ENCODE measurements around the gene CEP57. TPM values are rescaled to one million over a fixed set of nuclear protein-coding genes. Genes with fewer than 3 reads are reported as not detected.
"Not testable (repeated sequence)": the region's sequence is repeated elsewhere in the genome, so short reads cannot be mapped to it uniquely, and the experiment has no call there.

Gene CEP57
- total RNA-seq, 1 donor from 2014 or later: 78.3 TPM

DNA sequence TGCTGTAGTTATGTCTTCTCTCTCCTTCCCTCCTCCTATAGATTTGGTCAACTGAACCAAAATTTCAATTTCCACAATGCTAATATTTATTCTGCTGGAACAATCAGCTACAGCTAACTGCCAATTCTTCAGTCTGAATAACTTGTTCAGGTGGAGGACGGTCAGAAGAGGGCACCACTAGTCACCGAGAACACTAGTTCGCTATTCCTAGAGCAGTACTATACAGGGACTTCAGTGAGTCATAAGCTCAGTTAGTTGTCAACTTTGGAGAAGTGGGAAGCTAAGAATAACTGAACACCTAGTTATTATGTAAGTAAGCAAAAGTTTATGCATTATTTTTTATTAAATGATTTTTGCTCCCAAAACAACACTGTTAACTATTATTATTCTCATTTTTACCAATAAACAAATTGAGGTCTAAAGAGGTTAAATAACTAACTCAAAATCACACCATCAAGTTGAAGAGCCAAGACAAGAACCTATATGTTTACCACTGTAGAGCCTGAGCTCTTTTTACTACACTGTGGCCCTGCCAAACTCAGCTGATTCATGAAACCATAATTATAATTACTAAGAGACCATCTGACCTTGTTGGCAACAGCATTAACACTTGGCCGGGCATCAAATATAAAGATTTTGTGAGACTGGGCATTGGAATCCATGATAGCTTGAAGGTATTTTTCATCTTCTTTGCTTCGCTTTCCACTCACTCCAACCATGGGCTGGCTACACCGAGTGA is 59.0 kb downstream of the CEP57 start:
- H3K27ac Mint-ChIP-seq: no peak overlapping the region
- no peak overlapping the region for H3K4me3 Mint-ChIP-seq
- TF ChIP-seq, protein P1, sequence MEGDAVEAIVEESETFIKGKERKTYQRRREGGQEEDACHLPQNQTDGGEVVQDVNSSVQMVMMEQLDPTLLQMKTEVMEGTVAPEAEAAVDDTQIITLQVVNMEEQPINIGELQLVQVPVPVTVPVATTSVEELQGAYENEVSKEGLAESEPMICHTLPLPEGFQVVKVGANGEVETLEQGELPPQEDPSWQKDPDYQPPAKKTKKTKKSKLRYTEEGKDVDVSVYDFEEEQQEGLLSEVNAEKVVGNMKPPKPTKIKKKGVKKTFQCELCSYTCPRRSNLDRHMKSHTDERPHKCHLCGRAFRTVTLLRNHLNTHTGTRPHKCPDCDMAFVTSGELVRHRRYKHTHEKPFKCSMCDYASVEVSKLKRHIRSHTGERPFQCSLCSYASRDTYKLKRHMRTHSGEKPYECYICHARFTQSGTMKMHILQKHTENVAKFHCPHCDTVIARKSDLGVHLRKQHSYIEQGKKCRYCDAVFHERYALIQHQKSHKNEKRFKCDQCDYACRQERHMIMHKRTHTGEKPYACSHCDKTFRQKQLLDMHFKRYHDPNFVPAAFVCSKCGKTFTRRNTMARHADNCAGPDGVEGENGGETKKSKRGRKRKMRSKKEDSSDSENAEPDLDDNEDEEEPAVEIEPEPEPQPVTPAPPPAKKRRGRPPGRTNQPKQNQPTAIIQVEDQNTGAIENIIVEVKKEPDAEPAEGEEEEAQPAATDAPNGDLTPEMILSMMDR (IDR thresholded peaks at IDR 0.05; ENCODE audit: unreplicated experiment): no peak
- H3K36me3 Mint-ChIP-seq: peaks cover 15% of the 10 kb centered on the region
- no peaks in the 10 kb centered on the region for H3K9me3 Mint-ChIP-seq
- H3K27me3 Mint-ChIP-seq (ENCODE audit: low read depth): no peaks in the 10 kb centered on the region
- no peak for DNase-seq (ENCODE audit: low spot score in 2 of 2, unreplicated experiment in 2 of 2)
- no peaks in the 10 kb centered on the region for H3K4me1 Mint-ChIP-seq

DNA sequence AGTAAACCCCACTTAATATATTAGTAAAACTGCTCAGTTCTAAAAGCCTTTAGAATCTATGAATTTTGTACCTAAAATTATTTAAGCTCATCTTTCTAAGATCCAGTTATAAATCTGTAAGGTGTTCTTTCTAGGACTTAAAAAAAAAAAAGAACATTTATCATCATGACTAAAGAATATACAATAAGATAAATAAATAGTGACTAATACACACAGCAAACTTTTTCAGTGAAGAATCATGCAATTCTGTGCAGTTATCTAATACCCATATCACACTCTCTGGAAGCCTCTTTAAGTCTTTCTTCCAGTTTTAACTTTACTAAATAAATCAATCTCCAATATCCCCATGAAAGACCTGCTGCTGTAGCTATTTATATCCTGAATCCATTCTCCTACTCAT is 59.8 kb downstream of the CEP57 start:
- H3K9me3 Mint-ChIP-seq: no peaks in the 10 kb centered on the region
- H3K4me1 Mint-ChIP-seq: no peaks in the 10 kb centered on the region
- TF ChIP-seq, protein P1 (IDR thresholded peaks at IDR 0.05; ENCODE audit: unreplicated experiment): no peak
- peaks cover 17% of the 10 kb centered on the region for H3K36me3 Mint-ChIP-seq
- H3K27ac Mint-ChIP-seq: no peak overlapping the region
- DNase-seq (ENCODE audit: low spot score in 2 of 2, unreplicated experiment in 2 of 2): no peak
- no peaks in the 10 kb centered on the region for H3K27me3 Mint-ChIP-seq (ENCODE audit: low read depth)
- no peak overlapping the region for H3K4me3 Mint-ChIP-seq

DNA sequence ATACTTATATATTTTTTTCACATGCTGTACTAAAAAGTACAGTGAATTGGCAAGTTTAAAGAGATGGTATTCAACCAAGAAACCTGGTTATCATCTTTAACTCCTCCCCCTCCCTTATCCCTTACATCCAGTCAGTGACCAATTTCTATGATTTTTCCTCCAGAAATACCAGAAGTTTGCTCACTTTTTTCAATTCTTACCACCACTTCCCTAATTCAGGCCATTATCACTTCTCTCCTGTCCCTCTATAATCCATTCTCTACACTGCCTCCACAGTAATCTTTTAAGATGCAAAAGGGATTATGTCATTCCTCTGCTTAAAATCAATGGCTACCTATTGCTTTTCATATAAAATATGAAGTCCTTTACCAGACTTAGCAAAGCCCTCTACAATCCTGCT is 62.8 kb downstream of the CEP57 start:
- no peaks in the 10 kb centered on the region for H3K9me3 Mint-ChIP-seq
- no peaks in the 10 kb centered on the region for H3K27me3 Mint-ChIP-seq (ENCODE audit: low read depth)
- DNase-seq (ENCODE audit: low spot score in 2 of 2, unreplicated experiment in 2 of 2): no peak
- no peaks in the 10 kb centered on the region for H3K4me1 Mint-ChIP-seq
- H3K27ac Mint-ChIP-seq: no peak overlapping the region
- H3K4me3 Mint-ChIP-seq: no peak overlapping the region
- peaks cover 25% of the 10 kb centered on the region for H3K36me3 Mint-ChIP-seq
- TF ChIP-seq, protein P1 (IDR thresholded peaks at IDR 0.05; ENCODE audit: unreplicated experiment): no peak

DNA sequence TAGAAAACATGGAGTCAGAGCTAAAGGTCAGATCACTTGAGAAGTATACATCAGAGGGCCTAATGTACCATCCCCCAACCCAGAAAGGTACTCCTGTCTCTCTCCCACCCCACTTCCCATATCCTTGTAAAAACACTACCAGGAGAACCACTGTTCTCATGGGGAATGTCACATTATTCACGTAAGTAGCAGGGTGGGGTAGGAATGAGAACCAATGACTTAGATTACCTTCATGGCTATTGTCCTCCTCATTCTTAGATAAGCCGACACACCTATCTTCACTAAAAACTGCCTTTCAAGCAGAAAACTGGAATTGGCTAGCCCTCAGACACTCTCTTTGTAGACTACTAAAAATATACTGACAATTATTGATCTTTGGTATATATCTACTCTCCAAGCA is 63.6 kb downstream of the CEP57 start:
- Mint-ChIP-seq H3K27ac (no peak overlapping the region), H3K27me3 (ENCODE audit: low read depth) (no peaks in the 10 kb centered on the region), H3K4me3 (no peak overlapping the region), H3K9me3 (no peaks in the 10 kb centered on the region), H3K36me3 (peaks cover 26% of the 10 kb centered on the region), H3K4me1 (no peaks in the 10 kb centered on the region)
- TF ChIP-seq, protein P1 (IDR thresholded peaks at IDR 0.05; ENCODE audit: unreplicated experiment): no peak
- DNase-seq (ENCODE audit: low spot score in 2 of 2, unreplicated experiment in 2 of 2): no peak

DNA sequence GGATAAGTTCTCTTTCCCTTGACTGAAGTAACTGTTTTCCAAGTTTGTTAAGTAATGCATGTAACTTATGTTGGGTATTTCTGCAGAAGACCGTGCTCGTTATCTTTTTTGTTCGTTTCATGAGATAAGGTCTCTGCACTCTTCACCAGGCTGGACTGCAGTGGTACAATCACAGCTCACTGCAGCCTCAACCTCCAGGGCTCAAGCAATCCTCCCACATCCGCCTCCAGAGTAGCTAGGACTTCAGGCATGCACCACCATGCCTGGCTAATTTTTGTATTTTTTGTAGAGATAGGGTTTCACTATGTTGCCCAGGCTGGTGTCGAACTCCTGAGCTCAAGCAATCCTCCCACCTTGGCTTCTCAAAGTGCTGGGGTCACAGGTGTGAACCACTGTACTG is 64.1 kb downstream of the CEP57 start:
- not testable (repeated sequence) for H3K27me3 Mint-ChIP-seq (ENCODE audit: low read depth); H3K4me1 Mint-ChIP-seq; H3K27ac Mint-ChIP-seq; H3K9me3 Mint-ChIP-seq; H3K4me3 Mint-ChIP-seq; DNase-seq (ENCODE audit: low spot score in 2 of 2, unreplicated experiment in 2 of 2)
- H3K36me3 Mint-ChIP-seq: peaks cover 26% of the 10 kb centered on the region

DNA sequence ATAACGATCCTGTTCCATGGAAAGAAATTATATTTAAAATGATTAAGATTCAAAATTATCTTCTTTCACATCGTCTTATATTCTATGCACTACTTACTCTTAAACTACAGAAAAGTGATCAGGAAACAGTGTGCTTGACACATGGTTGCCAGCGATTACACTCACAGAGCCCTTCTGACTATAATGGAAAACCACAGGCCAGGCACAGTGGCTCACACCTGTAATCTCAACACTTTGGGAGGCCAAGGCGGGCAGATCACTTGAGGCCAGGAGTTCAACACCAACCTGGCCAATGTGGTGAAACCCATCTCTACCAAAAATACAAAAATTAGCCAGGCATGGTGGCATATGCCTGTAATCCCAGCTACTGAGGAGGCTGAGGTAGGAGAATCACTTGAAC is 69.7 kb downstream of the CEP57 start:
- H3K9me3 Mint-ChIP-seq; H3K4me3 Mint-ChIP-seq; H3K27ac Mint-ChIP-seq; DNase-seq (ENCODE audit: low spot score in 2 of 2, unreplicated experiment in 2 of 2); H3K27me3 Mint-ChIP-seq (ENCODE audit: low read depth); H3K4me1 Mint-ChIP-seq: not testable (repeated sequence)
- peaks cover 28% of the 10 kb centered on the region for H3K36me3 Mint-ChIP-seq
